GM19238 (cell line): ENCODE results near the gene SPTBN1.

Experiments used
- DNase-seq: peaks from one replicate; pipeline ENCODE4 v3.0.0; 2011; ENCODE audit warnings: low spot score; ENCODE audit not compliant: insufficient read length

SPTBN1 gene

GRCh38 chr2:54455563-54456361, at the start of gene SPTBN1:
SPTBN1 (plus strand) TSS chr2:54456327; CDS start chr2:54526419, 70,092 bp downstream.
- DNase-seq, result no peak

GRCh38 chr2:54407693-54408092, 48.4 kb upstream of the SPTBN1 start:
- DNase-seq, result no peak

GRCh38 chr2:54408288-54408687, 47.8 kb upstream of the SPTBN1 start:
- no peak for DNase-seq

GRCh38 chr2:54409752-54410151, 46.4 kb upstream of the SPTBN1 start:
- DNase-seq, result no peak

GRCh38 chr2:54411801-54412354, 44.2 kb upstream of the SPTBN1 start:
- DNase-seq, result no peak

GRCh38 chr2:54416166-54416813, 39.8 kb upstream of the SPTBN1 start:
- no peak for DNase-seq

- DNase-seq, result no peak
These were observed 39.2 kb upstream of the SPTBN1 start for GRCh38 chr2:54416938-54417337.

GRCh38 chr2:54417577-54417976, 38.5 kb upstream of the SPTBN1 start:
- no peak for DNase-seq

- no peak for DNase-seq
These were observed 36.7 kb upstream of the SPTBN1 start for GRCh38 chr2:54419388-54419787.

- DNase-seq, result no peak
These were observed 36.1 kb upstream of the SPTBN1 start for GRCh38 chr2:54419855-54420523.

- DNase-seq, result no peak
These were observed 35.5 kb upstream of the SPTBN1 start for GRCh38 chr2:54420524-54421172.

GRCh38 chr2:54422072-54422581, 34.0 kb upstream of the SPTBN1 start:
- no peak for DNase-seq

GRCh38 chr2:54423213-54423612, 32.9 kb upstream of the SPTBN1 start:
- DNase-seq, result no peak

GRCh38 chr2:54424555-54425163, 31.5 kb upstream of the SPTBN1 start:
- DNase-seq, result no peak

GRCh38 chr2:54428108-54428831, 27.9 kb upstream of the SPTBN1 start:
- DNase-seq, result no peak

- no peak for DNase-seq
These were observed 27.1 kb upstream of the SPTBN1 start for GRCh38 chr2:54429054-54429453.

- DNase-seq, result no peak
These were observed 26.1 kb upstream of the SPTBN1 start for GRCh38 chr2:54429811-54430551.

- no peak for DNase-seq
These were observed 25.5 kb upstream of the SPTBN1 start for GRCh38 chr2:54430649-54431048.

GRCh38 chr2:54432251-54433015, 23.7 kb upstream of the SPTBN1 start:
- no peak for DNase-seq
